HG03342 (cell line): ENCODE measurements around the gene ITPRIPL2.

Experiments
- ATAC-seq: cut with Tn5 transposase; IDR thresholded peaks from one replicate; pipeline ENCODE4 v1.9.1; 2021; ENCODE audit warnings: mild to moderate bottlenecking, moderate library complexity; ENCODE audit not compliant: unreplicated experiment

ITPRIPL2 gene

DNA sequence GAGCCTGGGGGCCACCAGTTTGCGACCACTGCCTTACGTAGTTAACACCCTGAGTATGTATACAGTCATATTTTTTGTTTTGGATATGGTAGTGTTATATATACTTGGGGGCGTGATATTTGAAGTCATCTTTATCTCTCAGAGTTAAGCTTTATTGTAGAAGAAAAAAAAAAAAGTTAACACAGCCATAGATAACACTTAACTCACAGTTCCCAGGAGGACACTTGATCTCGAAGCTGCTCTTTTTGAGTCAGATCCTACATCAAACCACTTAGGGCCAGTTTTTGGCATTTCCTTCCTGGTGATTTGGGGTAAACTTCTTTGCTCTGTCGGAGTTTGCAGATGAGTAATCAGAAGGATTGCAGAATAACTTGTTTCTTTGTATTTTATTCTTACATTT lies 5.8 kb downstream of the ITPRIPL2 start:
- ATAC-seq = no peak

DNA sequence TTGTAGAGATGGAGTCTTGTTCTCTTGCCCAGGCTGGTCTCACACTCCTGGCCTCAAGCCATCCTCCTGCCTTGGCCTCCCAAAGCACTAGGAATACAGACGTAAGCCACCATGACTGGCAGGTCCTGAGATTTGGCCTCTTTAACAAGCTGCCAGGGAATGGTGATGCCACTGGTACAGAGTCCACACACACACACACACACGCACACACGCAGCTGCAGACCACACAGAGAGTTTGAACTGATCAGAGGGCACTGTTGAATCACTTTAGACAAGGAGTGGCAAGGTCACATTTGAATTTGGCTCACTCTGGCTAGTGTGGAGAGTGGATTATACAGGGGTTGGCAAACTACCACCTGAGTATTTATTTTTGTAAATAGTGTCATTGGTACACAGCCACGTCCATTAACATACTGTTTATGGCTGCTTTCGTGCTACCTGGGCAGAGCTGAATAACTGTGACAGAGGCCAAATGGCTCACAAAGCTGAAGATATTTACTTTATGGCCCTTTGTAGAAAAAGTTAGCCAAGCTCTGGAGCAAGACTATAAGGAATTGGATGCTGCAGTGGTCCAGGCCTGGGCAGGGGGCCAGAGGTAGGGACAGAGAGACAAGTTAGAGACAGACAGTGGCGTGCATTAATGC lies 9.9 kb downstream of the ITPRIPL2 start:
- ATAC-seq = no peak

DNA sequence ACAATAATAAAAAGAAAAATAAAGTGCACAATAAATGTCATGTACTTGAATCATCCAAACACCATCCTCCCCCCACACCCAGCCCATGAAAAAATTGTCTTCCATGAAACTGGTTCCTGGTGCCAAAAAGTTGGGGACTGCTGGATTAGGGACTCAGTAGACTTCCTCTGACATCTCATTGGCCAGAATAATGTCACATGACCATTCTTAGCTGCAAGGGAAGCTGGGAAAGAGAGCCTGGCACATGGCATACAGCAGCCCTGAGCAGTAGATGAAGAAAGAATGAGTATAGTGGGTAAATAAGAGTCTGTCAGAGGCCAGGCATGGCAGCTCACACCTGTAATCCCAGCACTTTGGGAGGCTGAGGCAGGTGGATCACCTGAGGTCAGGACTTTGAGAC lies 12.5 kb downstream of the ITPRIPL2 start:
- no peak for ATAC-seq

DNA sequence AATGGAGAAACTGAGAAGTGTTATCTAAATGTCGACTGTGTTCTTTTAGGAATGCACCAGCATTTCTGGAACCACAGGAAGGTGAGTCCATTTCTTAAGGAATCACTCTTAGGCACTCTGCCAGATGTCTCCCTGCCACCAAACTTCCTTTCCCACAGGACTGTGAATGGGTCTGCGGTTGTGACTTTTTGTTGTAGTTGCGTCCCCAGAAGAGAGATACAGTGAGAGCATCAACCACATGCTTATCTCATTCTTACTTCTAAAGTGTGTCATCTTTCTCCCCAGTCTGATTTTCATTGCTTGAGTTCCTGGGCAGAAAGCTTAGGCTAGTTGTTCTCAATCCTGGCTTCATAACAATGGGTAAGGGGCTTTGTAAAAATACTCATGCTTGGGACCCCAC lies 13.4 kb downstream of the ITPRIPL2 start:
- no peak for ATAC-seq

DNA sequence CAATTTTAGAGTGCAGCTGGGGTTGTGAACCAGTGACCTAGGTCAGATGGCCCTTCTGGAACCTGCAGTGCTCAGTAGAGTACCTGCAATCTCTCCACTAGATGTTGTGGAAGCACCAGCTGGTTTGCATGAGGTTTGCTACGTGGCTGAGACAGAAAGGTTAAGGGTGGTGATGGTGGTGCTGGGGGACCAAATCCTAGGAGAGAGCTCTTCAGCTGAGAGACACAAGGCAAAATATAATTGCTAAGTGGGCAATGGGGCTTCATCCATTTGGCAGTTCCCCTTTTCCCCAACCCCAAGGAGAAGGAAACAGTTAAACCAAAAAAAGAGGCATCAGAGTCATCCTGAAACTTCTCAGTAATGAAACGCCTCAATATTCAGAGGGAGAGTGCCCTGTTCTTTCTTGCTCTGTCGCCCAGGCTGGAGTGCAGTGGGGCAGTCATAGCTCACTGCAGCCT lies 13.9 kb downstream of the ITPRIPL2 start:
- ATAC-seq = peak; percentile 44

DNA sequence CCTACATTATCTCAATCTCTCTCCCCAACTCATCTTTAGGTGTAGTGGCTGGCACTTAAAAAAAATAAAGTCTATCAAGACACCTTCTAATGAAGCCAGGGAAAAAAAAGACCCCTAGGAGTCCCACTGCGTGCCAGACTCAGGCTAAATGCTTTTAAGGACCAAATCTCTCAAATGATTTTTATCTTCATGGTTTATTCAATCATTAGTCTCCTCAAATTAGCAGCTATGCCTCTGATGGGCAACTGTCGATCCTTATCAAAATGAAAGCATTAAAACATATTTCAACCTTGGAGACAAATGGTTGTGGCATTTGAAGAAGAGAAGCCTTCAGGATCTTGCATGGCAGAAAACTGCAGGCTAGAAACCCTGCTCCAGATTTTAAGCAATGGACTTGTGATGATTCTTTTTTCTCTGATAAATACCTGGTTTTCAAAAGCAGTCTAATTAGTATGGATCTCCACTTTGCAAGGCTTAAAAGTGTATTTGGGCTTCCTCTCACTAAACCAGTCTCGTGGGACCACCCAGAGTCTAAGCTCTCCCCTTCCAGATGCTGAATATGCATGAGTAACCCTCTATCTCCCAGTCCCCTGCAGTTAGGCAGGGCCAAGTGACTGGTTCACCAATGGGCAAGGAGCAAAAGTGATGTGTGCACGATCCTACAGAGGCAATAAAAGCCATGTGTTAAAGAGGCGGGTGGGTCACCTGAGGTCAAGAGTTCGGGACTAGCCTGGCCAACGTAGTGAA lies 14.9 kb downstream of the ITPRIPL2 start:
- ATAC-seq = no peak

DNA sequence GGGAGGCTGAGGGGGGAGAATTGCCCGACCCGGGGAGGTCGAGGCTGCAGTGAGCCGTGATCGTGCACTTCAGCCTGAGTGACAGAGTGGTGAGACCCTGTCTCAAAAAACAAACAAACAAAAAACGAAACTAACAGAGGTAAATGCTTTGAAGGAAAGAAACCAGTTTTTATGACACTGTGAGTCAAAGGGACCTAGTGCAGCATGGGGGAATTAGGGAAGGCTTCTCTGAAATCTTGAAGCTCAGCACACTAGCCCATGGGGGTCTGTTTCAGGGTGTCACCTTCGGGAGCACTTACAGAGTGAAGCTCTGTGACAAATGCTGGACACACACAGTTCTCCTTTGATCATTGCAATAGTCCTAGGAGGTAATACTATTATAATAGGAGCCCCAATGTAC lies 16.6 kb downstream of the ITPRIPL2 start:
- ATAC-seq = no peak

DNA sequence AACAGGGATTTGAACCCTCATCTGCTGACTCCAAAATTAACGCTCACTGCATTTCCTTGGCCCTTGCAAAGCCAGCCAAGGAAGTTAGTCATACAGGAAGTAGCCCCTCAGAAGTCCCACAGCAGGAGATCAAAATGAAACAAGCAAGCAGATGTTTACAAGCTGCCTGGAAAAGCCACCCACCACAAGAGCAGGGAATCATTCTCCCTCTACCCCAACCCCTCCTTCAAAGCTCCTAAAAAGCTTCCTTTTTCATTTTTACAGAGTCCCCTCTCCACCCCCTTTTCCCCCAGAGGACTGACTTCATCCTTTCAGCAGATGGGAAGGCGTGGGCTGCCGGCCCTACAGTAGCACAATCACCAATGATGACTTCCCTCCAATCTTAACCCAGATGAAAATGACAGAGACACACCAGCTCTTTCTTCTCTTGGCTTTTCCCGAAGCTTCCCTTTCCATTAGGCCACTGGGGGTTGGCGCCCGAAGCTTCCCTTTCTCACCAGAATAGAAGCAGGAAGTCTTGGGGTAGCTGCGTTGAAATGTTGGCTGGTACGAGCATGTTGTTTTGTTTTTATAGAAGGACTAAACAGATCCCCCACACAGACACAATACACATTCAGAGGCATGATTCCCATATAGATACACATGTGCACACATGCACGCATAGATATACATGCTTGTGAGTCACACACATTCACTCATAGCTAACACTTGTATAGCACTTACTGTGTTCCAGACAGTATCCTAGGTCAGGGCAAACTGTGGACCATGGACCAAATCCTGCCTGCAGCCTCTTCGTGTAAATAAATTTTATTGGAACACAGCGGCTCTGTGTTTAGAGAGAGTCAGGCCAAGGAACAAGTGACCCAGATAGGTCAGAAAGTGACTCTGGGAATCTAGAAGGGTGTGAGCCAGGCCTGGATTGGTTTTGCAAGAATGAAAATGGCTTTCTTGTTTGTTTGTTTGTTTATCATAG lies 17.4 kb downstream of the ITPRIPL2 start:
- no peak for ATAC-seq

DNA sequence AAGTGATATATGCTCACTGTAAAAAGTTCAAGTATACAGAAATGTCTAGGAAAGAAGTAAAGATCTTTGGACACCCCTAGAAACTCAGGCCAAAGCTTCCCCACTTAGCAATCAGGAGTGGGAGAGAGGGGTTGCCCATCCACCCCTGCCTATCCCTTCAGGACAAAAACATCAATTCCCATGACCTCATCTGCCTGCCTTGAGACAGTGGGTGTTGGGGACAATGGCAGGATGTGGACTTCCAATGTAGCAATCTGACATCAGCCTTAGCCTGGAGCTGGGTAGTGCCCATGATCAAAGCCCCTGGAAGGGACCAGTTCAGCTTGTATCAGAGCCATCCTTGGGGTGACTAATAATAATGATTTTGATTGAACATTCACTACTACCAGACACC lies 18.1 kb downstream of the ITPRIPL2 start:
- no peak for ATAC-seq

DNA sequence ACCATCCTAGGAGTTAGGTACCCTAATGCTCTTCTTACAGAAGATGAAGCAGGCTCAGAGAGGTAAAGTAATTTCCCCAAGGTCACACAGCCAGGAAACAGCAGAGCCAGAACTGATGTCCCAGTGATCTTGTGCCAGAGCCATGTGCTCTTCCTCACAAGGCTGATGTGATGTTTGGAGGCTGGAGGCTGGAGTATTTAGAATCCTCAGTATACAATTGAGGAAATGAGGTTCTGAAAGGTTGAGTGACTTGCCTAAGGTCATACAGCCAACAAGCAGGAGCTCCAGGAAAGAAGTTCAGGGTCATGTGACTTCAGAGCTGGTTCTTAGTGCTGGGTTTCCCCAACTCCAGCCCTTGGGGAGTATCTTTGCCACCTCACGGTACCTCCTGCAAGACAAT lies 18.5 kb downstream of the ITPRIPL2 start:
- no peak for ATAC-seq

DNA sequence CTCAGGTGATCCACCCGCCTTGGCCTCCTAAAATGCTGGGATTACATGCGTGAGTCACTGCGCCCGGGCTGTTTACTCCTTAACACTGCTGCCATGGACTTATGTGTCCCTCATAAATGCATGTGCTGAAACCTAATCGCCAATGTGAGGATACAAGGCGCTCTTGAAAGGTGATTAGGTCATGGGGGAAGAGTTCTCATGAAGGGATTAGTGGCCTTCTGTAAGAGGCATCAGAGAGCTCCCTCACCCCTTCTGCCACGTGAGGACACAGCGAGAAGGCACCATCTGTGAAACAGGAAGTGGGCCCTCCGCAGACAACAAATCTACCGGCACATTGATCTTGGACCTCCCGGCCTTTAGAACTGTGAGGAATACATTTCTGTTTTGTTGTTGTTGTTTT lies 19.1 kb downstream of the ITPRIPL2 start:
- ATAC-seq = no peak

DNA sequence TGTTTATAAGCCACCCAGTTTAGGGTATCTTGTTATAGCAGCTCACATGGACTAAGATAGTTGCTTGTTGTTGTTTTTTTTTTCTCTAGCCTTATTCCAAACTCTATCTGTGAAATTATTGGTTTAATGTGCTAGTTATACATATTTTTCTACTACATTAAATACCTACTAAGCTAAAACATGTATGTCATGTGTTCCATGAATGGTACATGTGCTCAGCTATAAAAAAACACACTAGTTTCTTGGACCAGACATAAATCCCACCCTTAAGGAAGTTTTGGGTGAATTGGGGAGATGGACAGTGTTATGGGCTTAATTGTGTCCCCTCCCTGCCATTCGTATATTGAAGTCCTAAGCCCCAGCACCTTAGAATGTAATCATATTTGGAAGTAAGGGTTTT lies 19.8 kb downstream of the ITPRIPL2 start:
- no peak for ATAC-seq

DNA sequence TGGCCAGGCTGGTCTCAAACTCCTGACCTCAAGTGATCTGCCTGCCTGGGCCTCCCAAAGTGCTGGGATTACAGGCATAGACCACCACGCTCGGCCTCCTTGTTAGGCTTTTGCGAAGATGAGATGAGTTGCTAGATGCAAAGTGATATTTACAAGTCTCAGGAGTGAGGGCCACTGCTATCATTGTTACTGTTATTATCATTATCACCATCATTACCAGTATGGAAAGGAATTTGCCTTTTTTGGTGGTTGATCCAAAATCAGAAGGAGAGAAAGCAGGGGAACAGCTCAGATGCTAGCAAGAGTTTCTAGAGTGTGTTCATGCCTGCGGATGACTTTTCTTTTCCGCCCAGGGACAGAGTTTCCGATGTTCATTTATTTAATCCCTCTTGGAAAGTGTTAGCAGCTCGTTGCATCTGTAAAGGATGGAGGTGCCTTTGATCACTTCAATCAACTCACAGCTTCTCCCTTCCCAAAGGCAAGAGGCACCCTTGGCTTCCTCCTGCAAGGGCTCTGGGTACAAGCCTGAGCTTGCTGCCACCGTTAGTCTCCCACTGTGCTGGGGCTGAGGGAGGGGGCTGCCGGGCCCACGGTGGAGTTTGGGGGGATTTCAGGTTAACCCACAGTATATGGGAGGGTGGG lies 21.6 kb downstream of the ITPRIPL2 start:
- ATAC-seq = no peak

DNA sequence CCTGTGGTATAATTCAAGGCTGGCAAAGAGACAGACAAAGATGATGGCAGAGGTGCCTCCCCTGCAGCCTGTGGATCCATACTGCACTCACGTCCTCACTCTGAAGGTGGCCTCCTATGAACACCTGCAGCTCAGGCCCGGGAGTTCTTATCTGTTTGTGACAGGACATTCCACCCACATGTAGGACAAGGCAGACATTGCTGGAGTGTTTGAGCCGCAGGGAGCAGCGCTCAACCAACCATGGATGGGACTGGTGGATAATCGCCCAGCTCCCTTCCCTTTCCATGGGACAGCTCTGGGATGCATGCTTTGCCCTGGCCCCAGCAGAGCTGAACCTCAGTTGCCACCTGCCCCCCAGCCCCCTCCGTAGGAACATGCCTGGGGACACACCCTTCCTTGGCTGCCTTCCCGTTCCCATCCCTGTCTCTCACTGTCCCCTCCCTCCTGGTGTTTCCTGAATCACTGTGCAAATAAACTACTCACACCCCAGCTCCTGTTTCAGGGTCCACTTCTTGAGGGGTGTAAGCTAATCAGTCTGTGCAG lies 22.2 kb downstream of the ITPRIPL2 start:
- no peak for ATAC-seq

DNA sequence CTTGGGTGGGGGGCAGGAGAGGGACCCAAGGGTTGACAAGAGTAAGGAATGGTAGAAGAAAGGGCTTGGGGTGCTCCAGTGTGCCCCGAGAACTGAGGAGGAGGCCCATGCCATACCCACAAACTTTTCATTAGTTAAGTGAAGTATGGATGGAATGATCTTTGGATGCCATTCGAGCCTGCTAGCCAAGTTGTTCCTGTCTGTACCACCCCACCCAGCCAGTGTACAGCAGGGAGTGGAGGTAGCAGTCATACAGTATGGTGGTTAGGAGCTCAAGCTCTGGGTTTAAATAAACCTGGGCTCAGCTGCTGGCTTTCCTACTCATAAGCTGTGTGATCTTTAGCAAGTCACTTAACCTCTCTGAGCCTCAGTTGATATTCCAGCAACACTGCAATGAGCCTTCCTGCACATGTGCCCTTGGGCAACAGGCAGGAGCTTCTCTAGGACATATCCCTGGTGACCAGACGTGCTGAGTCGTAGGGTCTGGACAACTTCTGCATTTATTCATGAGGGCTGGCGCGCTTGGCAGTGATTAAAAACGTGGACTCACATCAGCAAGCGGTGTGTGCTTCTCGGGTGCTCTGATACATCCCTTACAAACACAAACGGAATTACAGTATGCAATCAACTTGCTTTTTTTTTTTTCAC lies 22.9 kb downstream of the ITPRIPL2 start:
- no peak for ATAC-seq

DNA sequence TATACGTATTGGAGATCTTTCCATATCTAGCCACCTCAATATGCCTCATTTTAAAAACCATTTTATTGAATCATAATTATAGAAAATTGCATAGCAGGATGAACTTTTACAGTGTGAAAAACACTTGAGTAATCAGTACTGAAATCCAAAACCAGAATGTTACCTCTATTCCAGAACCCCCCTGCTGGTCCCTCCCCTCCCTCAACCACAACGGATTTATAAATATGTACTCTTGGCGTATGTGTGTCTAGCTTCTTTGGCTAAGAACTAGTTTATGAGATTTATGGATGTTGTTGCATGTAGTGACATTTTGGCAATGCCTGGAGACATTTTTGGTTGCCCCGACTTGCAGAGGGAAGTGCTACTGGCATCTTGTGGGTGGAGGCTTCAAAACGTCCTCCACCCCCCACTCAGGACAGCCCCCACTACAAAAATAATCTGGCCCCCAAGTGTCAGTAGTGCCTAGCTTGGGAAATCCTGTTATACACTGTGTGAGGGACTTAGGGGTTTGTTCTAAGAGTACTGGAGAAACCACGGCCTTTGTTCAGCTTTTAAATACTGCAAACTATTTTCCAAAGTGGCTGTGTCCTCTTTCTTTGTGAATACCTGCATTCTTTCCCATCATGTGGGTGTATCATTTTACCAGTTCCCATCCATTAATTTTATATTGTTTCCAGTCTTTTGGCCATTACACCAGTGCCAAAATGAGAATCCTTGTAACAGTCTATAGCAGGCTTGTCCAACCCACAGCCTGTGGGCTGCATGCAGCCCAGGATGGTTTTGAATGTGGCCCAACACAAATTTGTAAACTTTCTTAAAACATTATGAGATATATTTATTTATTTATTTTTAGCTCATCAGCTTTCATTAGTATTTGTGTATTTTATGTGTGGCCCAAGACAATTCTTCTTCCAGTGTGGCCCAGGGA lies 23.7 kb downstream of the ITPRIPL2 start:
- ATAC-seq = no peak

DNA sequence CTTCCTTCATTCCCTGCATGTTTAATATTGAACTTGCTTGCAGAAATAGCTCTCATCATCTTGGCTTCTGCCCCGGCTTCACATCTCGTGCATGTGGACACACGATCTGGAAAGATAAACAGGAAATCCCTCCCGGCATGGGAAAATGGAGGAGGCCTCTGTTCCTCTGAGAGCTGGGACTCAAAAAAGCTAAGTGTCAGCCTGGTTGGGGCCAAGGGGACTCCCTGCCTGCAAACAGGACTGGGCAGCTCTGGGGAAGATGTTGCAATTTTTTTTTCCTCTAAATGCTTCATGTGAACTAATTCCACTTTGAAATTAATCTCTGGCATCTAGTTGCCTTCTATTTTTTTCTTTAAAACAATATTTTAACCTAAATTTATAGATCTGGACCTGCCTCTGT lies 24.8 kb downstream of the ITPRIPL2 start:
- no peak for ATAC-seq

DNA sequence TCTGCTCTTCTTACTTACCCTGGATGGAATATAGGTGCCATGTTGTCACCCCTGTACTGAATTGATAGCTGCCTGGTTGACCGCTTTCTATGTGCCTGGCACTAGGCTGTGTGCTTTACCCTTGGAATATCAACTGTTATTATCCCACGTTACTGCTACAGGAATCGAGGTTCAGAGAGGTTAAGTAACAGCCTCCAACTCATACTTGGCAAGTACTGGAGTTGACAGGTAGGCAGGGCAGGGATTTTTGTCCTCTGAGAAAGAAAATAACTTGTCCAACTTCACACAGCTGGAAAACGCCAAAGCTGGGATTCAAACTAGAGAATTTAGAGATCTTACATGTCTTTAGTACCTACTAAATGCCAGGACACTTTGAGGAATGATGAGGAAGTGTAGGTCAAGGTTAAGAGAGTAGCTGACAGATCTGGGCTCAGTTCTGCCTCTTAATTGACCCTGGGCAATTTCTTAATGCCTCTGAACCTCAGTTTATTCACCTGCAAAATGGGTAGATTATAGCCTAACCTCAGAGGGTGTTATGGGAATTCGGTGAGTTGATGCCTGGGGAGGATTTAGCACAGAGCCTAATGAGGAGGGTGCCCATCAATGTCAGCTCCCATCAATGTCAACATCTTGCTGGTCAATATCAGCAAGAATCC lies 25.8 kb downstream of the ITPRIPL2 start:
- no peak for ATAC-seq

DNA sequence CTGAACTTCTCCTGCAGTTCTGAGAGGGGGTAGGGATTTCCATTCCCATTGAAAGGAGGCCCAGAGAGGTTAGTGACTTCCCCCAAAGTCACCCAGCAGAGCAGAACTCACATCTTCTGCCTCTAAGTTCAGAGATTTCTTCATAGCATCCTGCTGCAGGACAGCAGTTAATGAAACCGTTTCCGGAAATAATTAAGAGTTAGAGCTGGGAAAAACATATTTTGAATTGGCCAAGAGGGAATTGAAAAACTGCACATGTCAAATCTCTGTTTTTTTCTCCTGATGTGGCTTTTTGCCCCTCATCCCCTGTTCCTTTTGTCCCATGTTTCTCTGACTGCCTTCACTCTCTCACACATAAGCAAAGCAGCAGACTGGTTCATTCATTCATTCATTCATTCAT lies 26.6 kb downstream of the ITPRIPL2 start:
- ATAC-seq = no peak
